Keratinocyte (primary cell): ENCODE data around the gene MED7. TPM values are rescaled to one million over a fixed set of nuclear protein-coding genes. Genes with fewer than 3 reads are reported as not detected.

ENCODE experiments used
- DNase-seq: peaks from one replicate; pipeline ENCODE4 v3.0.0-alpha.2; 2011; ENCODE audit warnings: low read depth, missing footprints, low spot score
- FAIRE-seq: peaks from 2 replicates; lab custom pipeline; 2011; peaks lifted over from hg19 to GRCh38; lab: Jason Lieb, UNC
- H2AFZ ChIP-seq: 2 replicates; pipeline ENCODE4 v1.6.0; 2012; ENCODE audit warnings: low read length, control low read depth, inconsistent platforms; ENCODE audit not compliant: control insufficient read depth
- H3K27ac ChIP-seq: 2 replicates; pipeline ENCODE4 v1.5.1; 2011; ENCODE audit warnings: low read length; ENCODE audit not compliant: control insufficient read depth, insufficient read depth
- H3K27me3 ChIP-seq: 3 replicates; pipeline ENCODE4 v1.6.0; 2011; ENCODE audit warnings: low read length; ENCODE audit not compliant: control insufficient read depth, insufficient read depth; ENCODE audit errors: extremely low read depth
- H3K36me3 ChIP-seq, 2 experiments: 2 replicates in 1 of 2; 3 replicates in 1 of 2; pipeline ENCODE4 v1.5.1; 2011; ENCODE audit warnings: low read length in 2 of 2, mild to moderate bottlenecking in 1 of 2; ENCODE audit not compliant: control insufficient read depth in 2 of 2, insufficient read depth in 2 of 2; ENCODE audit errors: extremely low read depth in 1 of 2
- H3K4me1 ChIP-seq: 3 replicates; pipeline ENCODE4 v1.5.1; 2011; ENCODE audit warnings: low read length; ENCODE audit not compliant: control insufficient read depth, insufficient read depth; ENCODE audit errors: extremely low read depth
- H3K4me2 ChIP-seq: 3 replicates; pipeline ENCODE4 v1.6.0; 2011; ENCODE audit warnings: low read depth, low read length; ENCODE audit not compliant: control insufficient read depth, insufficient read depth; ENCODE audit errors: extremely low read depth
- H3K4me3 ChIP-seq, 3 experiments: fragments of 200-600 bp in 1 of 3; sonication (generic) in 1 of 3; 2 replicates in 2 of 3; 3 replicates in 1 of 3; pipeline ENCODE4 v1.5.1; 2011 to 2016; ENCODE audit warnings: low read length in 3 of 3, mild to moderate bottlenecking in 3 of 3, control low read depth in 2 of 3, inconsistent platforms in 1 of 3, low read depth in 1 of 3, mixed read lengths in 1 of 3, mixed run types in 1 of 3, moderate library complexity in 1 of 3; ENCODE audit not compliant: control insufficient read depth in 2 of 3, insufficient read depth in 2 of 3; ENCODE audit errors: extremely low read depth in 1 of 3
- H3K79me2 ChIP-seq: 2 replicates; pipeline ENCODE4 v1.6.0; 2012; ENCODE audit warnings: low read length; ENCODE audit not compliant: control insufficient read depth, insufficient read depth
- H3K9ac ChIP-seq: 3 replicates; pipeline ENCODE4 v1.6.0; 2011; ENCODE audit warnings: low read length; ENCODE audit not compliant: control insufficient read depth, insufficient read depth; ENCODE audit errors: extremely low read depth
- H3K9me1 ChIP-seq: 3 replicates; pipeline ENCODE4 v1.6.0; 2011; ENCODE audit warnings: low read length; ENCODE audit not compliant: control insufficient read depth, insufficient read depth; ENCODE audit errors: extremely low read depth
- H3K9me3 ChIP-seq: 2 replicates; pipeline ENCODE4 v1.5.1; 2012; ENCODE audit warnings: low read depth, low read length; ENCODE audit not compliant: control insufficient read depth
- H4K20me1 ChIP-seq: 3 replicates; pipeline ENCODE4 v1.6.0; 2011; ENCODE audit warnings: low read length; ENCODE audit not compliant: control insufficient read depth, insufficient read depth; ENCODE audit errors: extremely low read depth
- CTCF ChIP-seq, 3 experiments: IDR thresholded peaks in 1 of 3; conservative IDR thresholded peaks in 1 of 3; optimal IDR thresholded peaks in 1 of 3; 2 replicates in 2 of 3; 3 replicates in 1 of 3; pipeline versions ENCODE3 to v1.5.1; 2011; ENCODE audit warnings: low read length in 3 of 3, mild to moderate bottlenecking in 3 of 3, moderate library complexity in 2 of 3, control low read depth in 1 of 3, inconsistent platforms in 1 of 3; ENCODE audit not compliant: insufficient read depth in 2 of 3; ENCODE audit errors: extremely low read depth in 1 of 3
- EZH2 ChIP-seq: IDR thresholded peaks from one replicate; pipeline ENCODE4 v1.6.1; 2012; ENCODE audit warnings: inconsistent platforms, mild to moderate bottlenecking, low read length, moderate library complexity
- dilution Hi-C: fragments of 300-500 bp; cut with MboI; formaldehyde crosslinking; loops from one replicate; pipeline ENCODE4 v1.7.0; 2020; ENCODE audit warnings: low sequenced_read_pairs; ENCODE audit not compliant: extremely low pct_ligation_motif_present
- polyA minus RNA-seq, 3 experiments: library from RNA; depleted of rRNA, polyadenylated mRNA; stranded (reverse); fragments of >200 nt; gene quantifications; 1 replicate in 1 of 3; 2 replicates in 1 of 3; 3 replicates in 1 of 3; pipeline ENCODE4 v1.2.3, GENCODE V29; 2011
- polyA plus RNA-seq, 5 experiments: library from polyadenylated mRNA; depleted of rRNA in 3 of 5; stranded (reverse) in 3 of 5; stranded (forward) in 1 of 5; unstranded in 1 of 5; fragments of >200 nt; gene quantifications; 1 replicate in 1 of 5; 2 replicates in 3 of 5; 3 replicates in 1 of 5; pipeline versions ENCODE4 v1.2.1 to v1.2.3, GENCODE V29; 2011 to 2012; ENCODE audit warnings: missing spikeins in 2 of 5, low read depth in 1 of 5, low replicate concordance in 1 of 5

MED7 gene
- 10.4 to 17.0 TPM (median 13.6 TPM) in 3 replicates for polyA plus RNA-seq
- polyA plus RNA-seq (2011; ENCODE audit: low read depth), result 5.7 TPM
- polyA plus RNA-seq (2011; cell fraction: cytosol; rRNA removed), result 9.8 and 18.0 TPM in 2 replicates
- 14.5 and 20.1 TPM in 2 replicates for polyA plus RNA-seq (2011; cell fraction: nucleus; rRNA removed)
- 8.8 and 10.5 TPM in 2 replicates for polyA plus RNA-seq (2012; ENCODE audit: low replicate concordance)
- 0.69 to 5.6 TPM (median 5.3 TPM) in 3 replicates for polyA minus RNA-seq
- 2.7 TPM for polyA minus RNA-seq (2011; cell fraction: cytosol; rRNA and poly(A)+ RNA removed)
- 1.9 and 5.0 TPM in 2 replicates for polyA minus RNA-seq (2011; cell fraction: nucleus; rRNA and poly(A)+ RNA removed)

GRCh38 chr5:157142317-157143126 lies at the start of gene MED7:
MED7 (minus strand) TSS chr5:157142865; CDS start chr5:157139431, 3,434 bp downstream.
- FAIRE-seq (peak; percentile 94), DNase-seq (peak; percentile 84)
- H3K36me3 ChIP-seq, result peaks cover 4 to 12% of the 10 kb centered on the region in 2 experiments
- dilution Hi-C loops, result no loop called here
- peak within 1 kb of the TSS; percentile 93 for H3K27ac ChIP-seq
- no peaks in the 10 kb centered on the region for H4K20me1 ChIP-seq
- peak within 1 kb of the TSS; percentile 95 for H3K9ac ChIP-seq
- H3K9me1 ChIP-seq, result no peaks in the 10 kb centered on the region
- TF ChIP-seq CTCF (optimal IDR thresholded peaks at IDR 0.05 in 1 of 3, IDR thresholded peaks at IDR 0.05 in 1 of 3, conservative IDR thresholded peaks at IDR 0.05 in 1 of 3; ENCODE audit: extremely low read depth in 1 of 3, insufficient read depth in 2 of 3, low read length in 3 of 3), result no peak
- no peak for TF ChIP-seq EZH2
- peak within 1 kb of the TSS; percentile 98 for H2AFZ ChIP-seq
- H3K4me3 ChIP-seq, result peak within 1 kb of the TSS; percentile 94 to 98 (median 95)
- H3K4me2 ChIP-seq, result peak within 1 kb of the TSS; percentile 83
- peaks cover 31% of the 10 kb centered on the region for H3K79me2 ChIP-seq
- no peaks in the 10 kb centered on the region for H3K27me3 ChIP-seq
- no peaks in the 10 kb centered on the region for H3K9me3 ChIP-seq
- peaks cover 4% of the 10 kb centered on the region for H3K4me1 ChIP-seq

- dilution Hi-C loops, result no loop called here
- H3K9me1 ChIP-seq, result no peaks in the 10 kb centered on the region
- H4K20me1 ChIP-seq, result no peaks in the 10 kb centered on the region
- no peak for DNase-seq
- TF ChIP-seq EZH2, result no peak
- TF ChIP-seq CTCF (optimal IDR thresholded peaks at IDR 0.05 in 1 of 3, IDR thresholded peaks at IDR 0.05 in 1 of 3, conservative IDR thresholded peaks at IDR 0.05 in 1 of 3; ENCODE audit: extremely low read depth in 1 of 3, insufficient read depth in 2 of 3, low read length in 3 of 3), result no peak
- H3K79me2 ChIP-seq, result no peaks in the 10 kb centered on the region
- no peaks in the 10 kb centered on the region for H3K4me1 ChIP-seq
- H3K9me3 ChIP-seq, result no peaks in the 10 kb centered on the region
- no peak overlapping the region for H3K27ac ChIP-seq
- H3K4me2 ChIP-seq, result no peak overlapping the region
- no peak overlapping the region for H3K9ac ChIP-seq
- no peak overlapping the region for H2AFZ ChIP-seq
- no peaks in the 10 kb centered on the region for H3K27me3 ChIP-seq
- no peak for FAIRE-seq
- no peaks in the 10 kb centered on the region for H3K36me3 ChIP-seq
- no peak overlapping the region for H3K4me3 ChIP-seq
Observed at GRCh38 chr5:157189223-157189622, 46.6 kb upstream of the MED7 start.
